GM21360 (cell line): ENCODE results near the gene MYOM1.
"Not testable (repeated sequence)": the region's sequence is repeated elsewhere in the genome, so short reads cannot be mapped to it uniquely, and the experiment has no call there.

Experiments
- ATAC-seq: cut with Tn5 transposase; IDR thresholded peaks from one replicate; pipeline ENCODE4 v1.9.1; 2021; ENCODE audit warnings: mild to moderate bottlenecking, moderate library complexity; ENCODE audit not compliant: unreplicated experiment

The MYOM1 gene

DNA sequence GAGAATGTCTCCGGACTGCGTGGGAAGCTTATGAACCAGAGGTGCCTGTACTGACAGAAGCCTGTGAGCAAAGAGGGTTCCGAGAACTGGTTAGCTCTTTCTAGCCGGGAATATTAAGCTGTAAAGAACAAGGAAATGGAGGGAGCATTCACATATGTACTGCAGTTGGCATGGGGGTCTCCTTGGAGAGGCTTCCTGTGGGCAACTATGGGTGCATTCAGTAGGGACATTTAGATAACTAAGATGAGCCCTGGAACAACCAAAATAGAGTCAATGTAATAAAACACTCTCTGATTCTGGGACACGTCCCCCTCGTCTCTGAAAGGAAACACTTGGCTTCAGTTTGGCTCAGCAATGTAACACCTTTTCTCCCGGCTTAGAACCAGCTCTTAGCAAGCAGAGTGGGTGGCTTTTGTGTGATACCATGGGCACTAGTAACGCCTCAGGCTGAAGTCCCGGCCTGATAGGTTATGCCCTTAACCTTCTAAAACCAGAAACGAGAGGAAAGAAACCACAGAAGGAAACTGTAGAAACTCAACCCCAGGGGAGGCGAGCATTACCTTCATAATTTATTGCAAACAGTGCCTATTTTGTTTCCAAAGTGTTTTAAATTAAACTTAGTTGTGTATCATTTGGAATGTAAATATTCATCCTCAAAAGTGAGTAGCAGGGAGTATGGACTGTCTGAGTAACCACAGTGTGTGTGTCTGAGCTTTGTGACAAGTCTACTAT, 158.0 kb downstream of the MYOM1 start:
- no peak for ATAC-seq

DNA sequence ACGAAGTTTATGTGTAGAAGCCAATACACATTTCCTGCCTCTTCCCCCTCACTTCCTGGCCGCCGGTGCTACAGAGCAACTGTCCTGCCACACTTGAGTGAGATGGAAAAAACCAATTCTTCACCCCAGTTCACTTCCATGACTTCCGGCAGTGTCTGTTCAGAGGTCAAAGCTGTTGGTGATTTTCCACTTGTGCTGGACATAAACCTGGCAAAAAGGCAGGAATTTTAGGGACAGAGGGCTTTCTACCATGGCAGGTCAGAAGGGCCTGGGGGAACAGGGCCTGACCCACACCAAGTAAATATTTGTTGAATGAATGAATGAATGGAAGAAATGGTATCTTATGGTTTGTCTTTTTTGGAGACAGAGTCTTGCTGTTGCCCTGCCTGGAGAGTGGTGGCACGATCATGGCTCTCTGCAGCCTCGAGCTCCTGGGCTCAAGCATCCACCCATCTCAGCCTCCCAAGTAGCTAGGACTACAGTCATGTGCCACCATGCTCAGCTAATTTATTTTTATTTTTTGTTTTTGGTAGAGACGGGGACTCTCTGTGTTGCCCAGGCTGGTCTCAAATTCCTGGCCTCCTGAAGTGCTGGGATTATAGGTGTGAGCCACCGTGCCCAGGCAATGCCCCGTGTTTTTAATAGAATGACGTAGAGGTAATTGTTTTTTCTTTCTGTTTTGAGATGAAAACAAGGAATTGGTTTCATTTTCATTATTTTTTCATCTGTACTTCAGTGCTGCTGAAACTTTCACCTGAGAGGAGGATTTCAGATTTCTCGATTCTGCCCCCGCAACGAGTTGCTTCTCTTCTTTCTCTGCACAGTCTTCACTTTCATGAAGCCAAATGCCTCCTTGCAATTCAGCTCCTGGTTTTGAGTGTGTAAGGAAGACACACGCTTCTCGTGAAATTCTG, 158.8 kb downstream of the MYOM1 start:
- ATAC-seq = no peak

DNA sequence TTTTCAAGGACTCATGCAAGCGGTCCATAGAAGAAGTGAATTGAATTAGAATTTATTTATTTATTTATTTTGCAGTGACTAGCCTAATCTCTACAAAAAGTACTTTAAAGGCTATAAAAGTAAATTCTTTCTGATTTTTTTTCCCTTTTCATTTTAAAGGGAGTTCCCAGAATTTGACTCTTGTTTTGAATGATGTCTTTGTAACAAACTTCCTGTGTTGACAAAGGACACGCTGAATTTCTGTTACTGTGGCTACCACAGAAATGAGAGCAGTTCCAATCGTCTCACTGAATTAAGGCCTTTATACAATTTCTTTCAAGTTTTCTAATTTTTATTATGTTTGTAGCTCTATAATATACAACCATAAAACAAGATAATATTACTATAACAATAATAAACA, 160.5 kb downstream of the MYOM1 start:
- ATAC-seq = no peak

GRCh38 chr18:3058328-3059191, 161.2 kb downstream of the MYOM1 start:
- no peak for ATAC-seq

GRCh38 chr18:3057526-3057925, 162.2 kb downstream of the MYOM1 start:
- no peak for ATAC-seq

DNA sequence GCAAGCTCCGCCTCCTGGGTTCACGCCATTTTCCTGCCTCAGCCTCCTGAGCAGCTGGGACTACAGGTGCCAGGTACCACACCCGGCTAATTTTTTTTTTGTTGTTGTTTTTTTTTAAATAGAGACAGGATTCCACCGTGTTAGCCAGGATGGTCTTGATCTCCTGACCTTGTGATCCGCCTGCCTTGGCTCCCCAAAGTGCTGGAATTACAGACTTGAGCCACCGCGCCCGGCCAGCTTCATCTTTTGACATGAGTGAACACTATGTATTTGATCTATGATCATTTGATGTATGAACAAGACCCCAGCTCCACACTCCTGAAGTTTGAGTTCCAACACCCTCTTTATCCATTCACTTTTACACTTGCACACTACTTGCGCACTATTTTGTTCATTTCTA, 163.5 kb downstream of the MYOM1 start:
- ATAC-seq = no peak

DNA sequence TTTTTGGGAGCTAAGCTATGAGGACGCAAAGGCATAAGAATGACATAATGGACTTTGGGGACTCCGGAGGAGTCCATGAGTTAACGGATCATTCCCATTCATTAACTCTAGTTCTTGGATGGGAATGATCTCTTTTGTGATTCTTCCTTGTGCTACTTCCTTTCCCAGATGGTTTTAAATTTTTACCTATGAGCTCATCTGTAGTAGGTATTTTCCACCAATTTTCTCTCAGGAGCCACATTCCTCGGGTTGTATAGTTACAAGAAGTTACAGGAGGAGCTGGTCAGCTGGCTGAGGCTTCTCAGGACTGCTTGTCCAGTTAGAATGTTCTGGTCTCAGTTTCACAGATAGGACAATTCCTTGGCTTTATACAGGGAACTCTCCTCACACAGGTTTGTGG, 164.0 kb downstream of the MYOM1 start:
- no peak for ATAC-seq

DNA sequence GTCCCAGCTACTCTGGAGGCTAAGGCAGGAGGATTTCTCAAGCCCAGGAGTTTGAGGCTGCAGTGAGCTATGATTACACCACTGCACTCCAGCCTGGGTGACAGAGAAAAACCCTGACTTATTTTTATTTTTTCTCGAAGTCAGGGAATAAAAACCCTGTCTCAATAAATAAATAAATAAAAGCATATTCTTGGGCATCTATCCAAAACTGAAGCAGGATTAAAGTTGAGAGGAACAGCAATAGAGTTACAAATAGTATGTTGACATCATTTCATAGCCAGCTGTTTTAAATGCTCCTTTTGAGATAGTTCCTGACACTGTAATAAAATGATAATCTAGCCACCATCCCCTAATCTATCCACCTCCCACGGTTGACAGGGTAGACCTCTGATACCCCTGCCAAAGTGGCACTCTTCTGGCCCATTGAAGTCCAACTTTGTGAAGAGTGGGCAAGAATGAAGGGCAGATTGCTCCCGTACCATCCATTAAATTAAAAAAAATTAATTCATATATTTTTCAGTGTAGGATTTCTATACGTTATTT, 164.5 kb downstream of the MYOM1 start:
- no peak for ATAC-seq

DNA sequence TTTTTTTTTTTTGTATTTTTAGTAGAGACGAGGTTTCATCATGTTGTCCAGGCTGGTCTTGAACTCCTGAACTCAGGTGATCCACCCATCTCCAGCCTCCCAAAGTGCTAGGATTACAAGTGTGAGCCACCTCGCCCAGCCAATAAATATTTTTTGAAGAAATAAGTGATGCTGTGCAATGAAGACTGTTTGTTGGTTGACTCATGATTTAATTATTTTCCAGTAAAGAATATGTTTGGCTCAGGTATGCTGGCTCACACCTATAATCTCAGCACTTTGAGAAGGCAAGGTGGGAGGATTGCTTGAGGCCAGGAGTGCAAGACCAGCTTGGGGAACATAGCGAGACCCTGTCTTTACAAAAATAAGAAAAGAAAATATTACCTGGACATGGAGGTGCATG, 165.0 kb downstream of the MYOM1 start:
- ATAC-seq = no peak

GRCh38 chr18:3054214-3054613, 165.6 kb downstream of the MYOM1 start:
- no peak for ATAC-seq

DNA sequence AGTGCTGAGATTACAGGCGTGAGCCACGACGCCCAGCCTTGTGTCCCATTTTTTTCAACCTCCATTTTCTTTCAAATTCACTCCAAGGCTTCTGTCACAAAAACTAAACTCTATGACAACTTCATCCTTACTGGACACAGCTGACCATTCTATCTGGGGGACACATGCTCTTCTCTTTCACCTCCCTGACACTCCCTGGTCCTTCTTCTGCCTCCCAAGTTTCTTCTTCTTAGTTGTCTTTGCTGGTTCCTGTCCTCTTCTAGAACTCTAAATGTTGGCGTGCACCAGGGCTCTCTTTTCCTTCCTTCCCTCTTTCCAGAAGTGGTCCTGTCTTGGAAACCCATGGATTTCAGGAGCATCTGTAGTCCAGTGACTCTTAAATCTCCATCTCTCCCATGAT, 166.7 kb downstream of the MYOM1 start:
- no peak for ATAC-seq

DNA sequence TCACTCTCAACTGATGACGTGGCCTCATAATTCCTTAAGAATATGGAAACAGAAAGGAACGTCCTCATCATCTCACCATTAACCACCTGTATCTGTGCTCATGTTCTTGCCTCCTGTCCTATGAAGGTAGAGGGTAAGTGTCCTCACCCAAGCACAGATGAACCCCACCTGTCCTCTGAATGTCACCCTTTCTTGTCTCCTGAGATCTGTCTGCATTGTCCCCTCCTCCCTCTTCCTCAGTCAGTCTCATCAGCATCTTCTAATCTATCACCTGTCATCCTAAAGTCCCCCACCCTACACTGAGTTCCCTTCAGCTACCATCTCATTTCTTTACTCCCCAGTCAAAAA, 167.4 kb downstream of the MYOM1 start:
- no peak for ATAC-seq

- no peak for ATAC-seq
Measured at GRCh38 chr18:3051718-3052410, 167.9 kb downstream of the MYOM1 start.

DNA sequence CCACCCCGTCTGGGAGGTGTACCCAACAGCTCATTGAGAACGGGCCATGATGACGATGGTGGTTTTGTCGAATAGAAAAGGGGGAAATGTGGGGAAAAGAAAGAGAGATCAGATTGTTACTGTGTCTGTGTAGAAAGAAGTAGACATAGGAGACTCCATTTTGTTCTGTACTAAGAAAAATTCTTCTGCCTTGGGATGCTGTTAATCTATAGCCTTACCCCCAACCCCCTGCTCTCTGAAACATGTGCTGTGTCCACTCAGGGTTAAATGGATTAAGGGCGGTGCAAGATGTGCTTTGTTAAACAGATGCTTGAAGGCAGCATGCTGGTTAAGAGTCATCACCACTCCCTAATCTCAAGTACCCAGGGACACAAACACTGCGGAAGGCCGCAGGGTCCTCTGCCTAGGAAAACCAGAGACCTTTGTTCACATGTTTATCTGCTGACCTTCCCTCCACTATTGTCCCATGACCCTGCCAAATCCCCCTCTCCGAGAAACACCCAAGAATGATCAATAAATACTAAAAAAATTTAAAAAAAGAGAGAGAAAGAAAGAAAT, 169.8 kb downstream of the MYOM1 start:
- not testable (repeated sequence) for ATAC-seq

- no peak for ATAC-seq
Measured at GRCh38 chr18:3048820-3049349, 170.9 kb downstream of the MYOM1 start.

GRCh38 chr18:3048121-3048520, 171.6 kb downstream of the MYOM1 start:
- no peak for ATAC-seq

DNA sequence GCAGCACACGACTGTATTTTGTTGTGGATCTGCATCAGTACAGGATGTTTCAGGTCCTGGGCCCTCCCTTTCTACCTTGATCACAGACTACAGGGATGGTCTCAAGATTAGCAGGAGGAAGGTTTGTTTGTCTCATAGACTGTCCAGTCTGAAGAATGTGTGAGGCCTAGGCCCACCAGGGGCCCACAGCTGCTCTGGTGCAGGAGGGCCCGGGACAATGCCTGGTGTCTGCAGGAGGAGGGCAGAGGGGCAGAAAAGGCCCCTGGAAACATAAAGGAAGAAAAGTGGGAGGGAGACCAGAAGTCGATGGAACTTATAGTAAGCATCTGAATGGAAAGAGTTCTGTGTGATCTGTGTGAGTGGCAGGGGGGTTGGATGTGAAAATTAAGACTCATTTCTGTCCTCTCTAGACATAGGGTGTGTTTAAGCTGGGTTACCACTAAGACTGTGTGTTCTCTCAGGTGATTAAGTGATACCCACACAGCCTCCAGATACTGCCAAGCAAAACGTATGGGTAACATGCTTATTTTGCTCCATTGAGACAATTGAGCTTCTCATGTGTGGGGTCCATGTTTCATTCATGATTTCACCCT, 173.5 kb downstream of the MYOM1 start:
- no peak for ATAC-seq

- ATAC-seq = no peak
Measured at GRCh38 chr18:3044931-3045698, 174.7 kb downstream of the MYOM1 start.

DNA sequence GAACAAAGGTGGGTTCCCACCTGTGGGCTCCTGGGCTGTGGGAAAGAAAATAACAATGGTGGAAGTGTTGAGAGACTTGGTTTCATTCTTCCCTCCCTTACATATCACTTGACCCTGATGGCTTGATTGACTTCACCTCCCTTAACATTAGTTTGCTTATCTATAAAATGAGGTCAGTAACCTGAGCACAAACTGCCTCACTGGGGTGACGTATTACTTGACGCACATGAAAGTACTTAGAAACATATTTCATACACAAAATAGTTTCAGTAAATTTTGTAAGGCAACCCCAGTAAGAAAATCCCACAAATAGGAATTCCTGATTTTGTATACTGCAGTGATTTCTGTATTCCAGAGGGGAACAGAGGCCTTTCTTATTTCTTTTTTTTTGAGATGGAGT, 177.4 kb downstream of the MYOM1 start:
- ATAC-seq = no peak
